ENCODE results near the gene CST1.

DNA sequence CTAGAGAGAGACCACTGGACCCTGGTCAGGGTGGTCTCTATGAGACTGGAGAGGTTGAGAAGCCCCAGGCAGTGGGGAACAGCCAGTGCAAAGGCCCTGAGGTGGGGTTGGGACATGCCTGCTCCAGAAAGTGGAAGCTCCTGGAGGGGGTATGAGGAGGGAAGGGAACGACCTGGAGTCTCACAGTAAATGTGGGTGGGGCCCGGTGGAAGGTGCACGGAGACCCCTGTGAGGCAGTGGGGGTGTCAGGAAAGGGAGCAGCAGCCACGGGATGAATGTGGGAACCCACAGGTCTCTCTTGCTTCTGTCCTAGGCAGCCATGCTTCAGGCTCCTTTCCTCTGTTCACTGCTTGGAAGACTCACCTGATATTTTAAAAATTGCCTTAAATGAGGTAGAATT, 1.3 kb upstream of the CST1 start:
- TF ChIP-seq CTCF (IDR thresholded peaks at IDR 0.05) (no peak), POLR2A (IDR thresholded peaks at IDR 0.05) (no peak), POLR2AphosphoS5 (IDR thresholded peaks at IDR 0.05) (no peak), EP300 (IDR thresholded peaks at IDR 0.05) (no peak)
